Activated CD8-positive, alpha-beta memory T cell treated with anti-CD3 and anti-CD28 coated beads for 48 hours (primary cell): ENCODE results near the gene STUB1.

Source experiments
- DNase-seq, 3 experiments: peaks; one replicate each; pipeline ENCODE4 v3.0.0-alpha.2; 2020; ENCODE audit warnings: low read depth in 2 of 3, low spot score in 2 of 3

Gene STUB1

DNA sequence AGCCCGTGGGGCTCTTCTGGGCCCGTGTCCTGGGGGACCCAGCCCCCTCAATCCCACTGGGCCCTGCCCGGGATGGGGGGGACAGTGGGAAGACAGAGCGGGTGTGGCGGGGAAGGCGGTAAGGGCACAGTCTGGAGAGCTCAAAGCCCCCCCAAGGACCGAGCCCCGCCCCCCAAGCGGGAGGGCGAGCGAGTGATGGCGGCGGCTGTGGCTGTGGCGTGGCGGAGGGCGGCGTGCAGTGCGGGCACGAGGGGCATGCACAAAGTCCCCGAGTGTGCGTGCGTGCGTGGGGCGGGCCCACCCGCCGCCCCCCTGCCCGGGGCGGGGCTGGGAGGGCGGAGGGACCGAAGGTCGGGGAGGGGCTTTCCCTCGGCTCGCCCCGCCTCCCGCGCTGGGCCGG lies 13.6 kb downstream of the STUB1 start:
- DNase-seq = no peak

DNA sequence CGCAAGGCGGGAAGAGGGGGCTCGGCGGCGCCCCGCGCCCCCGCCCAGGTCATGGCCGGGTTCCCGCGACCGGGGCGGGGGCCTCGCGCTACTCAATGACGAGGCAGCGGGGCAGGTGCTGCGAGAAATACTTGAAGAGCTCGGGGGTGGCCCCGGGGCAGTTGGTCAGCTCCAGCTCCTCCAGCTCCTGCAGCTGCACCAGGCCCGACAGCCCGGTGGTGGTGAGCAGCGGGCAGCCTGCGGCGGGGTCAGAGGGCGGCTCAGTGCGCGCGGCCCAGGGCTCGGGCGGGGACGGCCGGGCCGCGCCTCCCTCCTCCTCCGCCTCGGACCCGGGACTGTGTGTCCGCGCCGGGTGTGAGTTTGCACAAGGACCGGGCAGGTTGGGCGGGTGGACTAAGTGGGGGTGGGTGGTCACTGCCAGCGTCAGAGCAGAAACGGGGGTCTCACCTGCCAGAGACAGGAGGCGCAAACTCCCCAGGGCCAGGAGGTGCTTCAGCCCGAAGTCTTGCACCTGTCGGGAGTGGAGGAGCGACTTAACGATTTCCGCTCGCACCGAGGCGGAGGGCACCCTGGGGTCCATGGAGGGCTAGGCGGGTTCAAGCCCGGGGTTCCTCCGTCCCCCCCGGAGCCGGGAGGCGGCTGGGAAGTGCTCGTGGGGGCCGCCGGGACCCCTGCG lies 14.1 kb downstream of the STUB1 start:
- no peak for DNase-seq

DNA sequence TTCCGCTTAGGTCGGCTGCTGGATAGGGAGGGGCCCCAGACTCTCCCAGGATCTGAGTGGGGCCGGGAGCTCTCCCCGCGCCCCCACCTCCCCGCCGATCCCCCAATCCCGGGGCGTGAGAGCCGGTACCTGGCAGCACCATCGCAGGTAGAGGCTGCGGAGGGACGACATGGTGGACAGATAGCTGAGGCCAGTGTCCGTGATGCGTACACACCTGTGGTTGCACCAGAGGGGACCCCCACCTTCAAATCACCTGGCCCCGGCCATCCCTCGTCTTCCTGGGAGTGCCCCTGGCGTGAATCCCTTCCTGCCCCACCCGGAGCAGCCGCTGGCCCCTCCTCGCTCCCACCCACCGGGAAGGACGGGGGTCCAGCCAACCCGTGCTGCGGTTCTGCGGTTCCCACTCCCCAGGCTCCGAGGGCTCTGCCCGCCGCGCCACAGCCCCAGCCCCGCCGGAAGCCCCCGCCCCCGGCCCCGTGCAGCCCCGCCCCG lies 14.7 kb downstream of the STUB1 start:
- no peak for DNase-seq

DNA sequence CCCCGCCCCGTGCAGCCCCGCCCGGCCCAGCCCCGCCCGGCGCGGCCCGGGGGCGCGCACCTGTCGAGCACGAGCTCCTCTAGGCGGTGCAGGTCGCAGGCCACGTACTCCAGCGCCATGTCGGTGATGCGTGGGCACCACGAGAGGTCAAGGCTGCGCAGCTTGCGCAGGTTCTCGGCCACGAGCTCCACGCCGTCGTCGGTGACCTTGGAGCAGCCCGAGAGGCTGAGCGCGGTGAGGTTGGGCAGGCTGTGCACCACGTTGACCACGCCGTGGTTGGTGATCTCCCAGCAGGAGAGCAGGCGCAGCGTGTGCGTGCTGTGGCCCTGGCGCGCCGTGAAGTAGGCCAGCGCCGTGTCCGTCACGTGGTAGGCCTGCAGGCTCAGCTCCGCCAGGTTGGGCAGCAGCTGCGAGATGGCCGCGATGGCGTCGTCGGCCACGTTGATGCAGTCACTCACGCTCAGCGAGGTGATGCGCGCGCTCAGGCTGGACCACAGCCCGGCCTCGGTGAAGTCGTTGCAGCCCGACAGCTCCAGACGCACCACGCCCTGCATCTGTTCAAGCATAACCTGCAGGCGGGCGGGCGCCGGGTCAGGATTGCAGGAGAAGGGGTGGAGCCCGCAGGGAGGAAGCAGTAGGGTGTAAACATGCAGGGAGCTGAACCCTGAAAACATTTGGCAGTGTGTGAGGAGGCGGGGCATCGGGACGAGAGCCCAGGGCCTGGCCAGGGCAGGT lies 15.3 kb downstream of the STUB1 start:
- no peak for DNase-seq

DNA sequence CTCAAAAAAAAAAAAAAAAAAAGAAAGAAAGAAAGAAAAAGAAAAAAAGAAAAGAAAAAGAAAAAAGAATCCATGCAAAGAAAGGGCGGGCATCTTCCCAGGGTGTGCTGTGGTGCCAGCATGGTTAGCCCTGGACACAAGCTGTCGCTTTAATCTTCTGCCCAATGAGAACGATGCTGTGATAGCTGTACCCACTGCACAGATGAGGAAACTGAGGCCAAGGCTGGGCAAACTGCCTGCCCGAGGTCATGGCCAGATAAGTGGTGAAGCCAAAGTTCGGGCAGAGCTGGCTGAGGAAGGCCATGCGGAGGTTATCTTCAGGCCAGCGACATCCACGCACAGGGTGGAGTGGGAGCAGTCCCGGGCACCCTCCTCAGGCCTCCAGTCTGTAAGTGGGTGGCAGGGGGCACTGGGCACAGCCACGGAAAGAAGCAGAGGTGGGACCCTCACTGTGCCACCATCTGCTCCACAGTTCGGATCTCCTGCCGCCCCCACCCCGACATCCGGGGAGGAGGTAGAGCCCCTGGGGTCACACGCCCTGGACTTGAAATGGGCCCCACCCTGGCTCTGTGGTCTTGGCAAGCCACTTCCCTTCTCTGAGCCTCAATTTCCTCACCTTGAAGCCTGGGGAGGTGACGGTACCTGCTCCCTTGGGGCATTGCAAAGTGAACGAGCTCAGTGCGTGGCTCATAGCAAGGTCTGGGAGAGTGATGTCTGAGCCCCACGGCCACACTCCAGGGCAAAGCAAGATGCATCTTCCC lies 18.9 kb downstream of the STUB1 start:
- DNase-seq = no peak

DNA sequence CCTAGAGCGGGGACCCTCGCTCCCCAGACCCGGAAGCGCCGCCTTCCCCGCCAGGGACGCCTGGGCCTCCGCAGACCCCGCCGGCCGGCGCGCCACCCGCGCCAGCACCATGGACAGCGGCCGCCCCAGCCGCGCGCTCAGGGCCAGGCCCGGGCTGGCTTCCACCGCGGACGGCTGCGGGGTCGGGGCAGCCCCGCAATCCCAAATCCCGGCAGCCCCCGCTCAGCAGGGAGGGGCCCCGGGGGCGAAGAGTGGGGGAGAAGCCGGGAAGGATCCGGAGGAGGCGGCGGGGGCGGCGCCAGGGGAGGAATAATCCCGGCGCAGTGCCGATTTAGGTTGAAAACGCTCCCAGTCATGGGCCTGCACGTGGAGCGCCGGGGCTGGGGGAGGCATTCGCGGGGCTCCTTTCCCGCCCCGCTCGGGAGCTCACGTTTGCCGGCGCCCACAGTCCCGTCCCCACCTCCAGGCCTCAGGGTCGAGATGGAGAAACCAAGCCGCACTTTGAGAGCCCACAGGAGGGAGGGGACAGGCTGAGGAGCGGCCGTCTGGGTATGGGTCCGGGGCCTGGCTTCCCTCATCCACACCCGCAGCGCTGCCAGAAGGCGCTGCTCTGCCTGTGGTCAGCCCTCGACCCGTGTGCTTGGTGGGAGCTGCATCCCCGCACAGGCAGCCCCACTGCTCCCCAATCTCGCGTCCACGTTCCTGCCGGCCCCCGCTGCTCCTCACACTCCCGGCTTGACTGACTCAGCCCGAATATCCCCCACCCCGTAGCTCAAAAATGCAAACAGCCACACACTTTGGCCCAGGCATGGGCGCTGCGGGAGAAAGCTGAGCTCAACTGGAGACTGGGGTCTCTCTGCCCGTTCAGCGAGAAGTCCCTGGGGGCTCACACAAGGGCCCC lies 20.7 kb downstream of the STUB1 start:
- no peak for DNase-seq

DNA sequence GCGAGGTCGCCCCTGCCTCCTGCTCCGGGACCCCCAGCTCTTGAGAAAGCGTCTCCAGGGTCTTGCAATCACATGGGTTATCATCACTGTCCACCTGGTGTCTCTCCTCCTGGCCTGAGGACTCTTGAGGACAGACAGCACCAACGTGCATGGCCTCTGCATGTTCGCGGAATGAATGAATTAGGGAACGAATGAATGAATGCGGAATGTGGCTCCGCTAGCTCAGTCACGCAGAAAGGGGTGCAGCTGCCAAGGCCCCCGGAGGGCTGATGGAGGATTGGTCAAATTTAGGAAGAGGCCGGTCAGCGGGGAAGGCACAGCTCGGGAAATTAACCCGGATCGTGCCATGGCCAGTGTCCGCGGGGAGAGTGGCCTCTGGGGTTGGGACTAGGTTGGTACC lies 22.1 kb downstream of the STUB1 start:
- no peak for DNase-seq

DNA sequence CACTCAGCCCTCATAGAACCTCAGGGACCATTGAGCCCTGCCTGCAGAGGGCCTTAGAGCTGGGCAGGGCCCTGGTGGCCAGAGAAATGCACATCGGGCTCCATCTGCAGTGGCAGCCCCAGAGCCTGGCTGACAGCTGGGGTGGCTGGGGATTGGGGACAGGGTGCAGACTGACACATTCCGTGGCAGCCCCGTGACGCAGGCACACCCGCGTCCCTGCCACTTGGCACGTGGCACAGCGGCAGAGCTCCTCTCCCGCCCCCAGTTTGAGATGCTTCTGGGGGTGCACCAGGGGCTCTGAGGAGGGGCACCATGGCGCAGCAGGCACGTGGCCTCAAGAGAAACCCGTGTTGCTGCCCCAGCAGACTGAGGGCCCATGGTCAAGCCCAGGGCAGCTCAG lies 23.2 kb downstream of the STUB1 start:
- DNase-seq = no peak

DNA sequence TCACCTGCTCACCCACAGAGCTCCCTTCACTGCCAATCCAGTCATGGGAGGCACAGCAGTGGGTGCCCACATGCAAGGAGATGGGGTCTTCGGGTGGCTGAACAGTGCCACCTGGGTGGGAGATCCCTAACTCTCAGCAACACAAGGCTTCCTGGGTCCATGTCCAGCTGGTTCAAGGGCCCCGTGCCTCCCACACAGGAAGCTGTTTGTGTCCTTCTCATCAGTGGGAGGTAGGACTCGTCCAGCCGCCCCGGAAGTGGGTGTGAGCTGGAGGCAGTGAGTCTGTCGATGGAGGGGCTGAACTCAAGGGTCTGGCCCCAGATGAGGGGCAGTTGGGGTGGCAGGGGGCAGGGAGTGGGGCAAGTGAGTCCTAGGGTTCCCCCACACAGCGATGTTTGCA lies 23.8 kb downstream of the STUB1 start:
- DNase-seq = no peak

DNA sequence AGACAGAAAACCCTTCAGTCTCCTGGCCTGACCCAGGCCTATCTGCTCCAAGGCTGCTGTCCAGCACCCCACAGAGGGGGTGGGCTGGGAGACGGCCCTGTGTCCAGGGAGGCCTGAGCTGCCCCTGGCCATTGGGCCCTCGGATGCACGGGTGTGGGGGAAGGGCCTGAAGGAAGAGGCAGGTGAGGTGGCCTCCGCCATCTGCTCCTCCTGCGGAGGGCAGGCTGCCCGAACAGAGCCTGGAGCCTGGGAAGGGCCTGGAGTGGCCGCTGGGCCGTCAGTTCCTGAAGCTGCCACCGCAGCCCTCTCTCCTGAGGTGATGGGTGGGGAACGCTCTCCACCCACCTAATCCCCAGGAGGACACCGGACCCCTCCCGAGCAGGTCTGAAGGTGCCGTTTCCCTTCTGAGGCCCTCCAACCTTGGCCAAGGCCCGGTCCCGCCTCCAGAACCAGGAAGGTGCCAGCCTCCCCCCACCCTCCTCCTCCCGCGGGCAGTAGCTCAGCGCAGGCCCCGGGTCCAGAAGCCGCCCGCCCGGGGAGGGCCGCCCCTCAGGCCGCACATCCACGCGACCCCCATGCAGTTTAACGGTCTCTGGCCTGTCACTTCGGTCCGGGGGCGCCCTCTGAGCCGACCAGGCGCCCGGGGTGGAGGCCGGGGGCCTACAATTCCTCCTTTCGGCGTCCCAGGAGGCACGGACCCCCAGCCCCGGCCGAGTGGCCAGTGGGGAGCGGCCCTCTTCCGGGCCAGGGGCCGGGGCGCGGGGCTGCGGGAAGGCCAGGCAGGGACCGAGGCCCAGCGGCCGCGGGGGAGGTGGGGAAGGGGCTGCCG lies 24.6 kb downstream of the STUB1 start:
- no peak for DNase-seq

DNA sequence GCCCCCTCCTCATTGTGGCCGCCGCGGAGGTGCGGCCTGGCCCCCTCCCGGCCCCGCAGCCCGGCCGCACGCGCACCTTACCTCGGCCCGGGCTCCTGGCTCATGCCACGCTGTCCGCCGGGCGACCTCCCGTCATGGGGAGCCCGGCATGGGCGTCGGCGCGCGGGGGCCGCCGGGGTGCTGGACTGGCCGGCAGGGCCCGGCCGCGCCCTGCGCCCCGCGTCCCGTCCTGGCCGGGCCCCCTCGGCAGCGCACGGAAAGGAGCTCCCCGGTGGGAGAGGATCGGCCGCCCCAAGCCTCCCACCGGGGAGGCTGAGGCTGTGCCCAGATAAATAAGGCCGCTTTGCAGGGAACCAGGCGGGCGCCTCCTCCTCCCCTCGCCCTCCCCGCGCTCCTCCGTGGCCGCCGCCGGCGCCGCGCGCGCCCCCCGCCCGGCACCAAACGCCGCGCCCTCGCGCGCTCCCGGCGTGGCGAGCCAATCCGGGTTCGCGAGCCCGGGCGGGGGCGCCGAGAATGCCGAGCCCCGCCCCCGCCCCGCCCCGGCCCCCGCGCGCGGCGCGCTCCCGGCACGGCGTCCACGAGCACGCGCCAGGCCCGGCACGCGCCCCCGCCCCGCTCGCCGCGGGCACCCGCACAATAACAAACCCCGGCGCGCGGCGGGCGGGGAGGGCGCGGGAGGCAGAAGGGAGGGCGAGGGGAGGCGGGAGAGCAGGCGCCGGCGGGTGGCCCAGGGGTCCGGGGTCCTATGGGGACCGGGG lies 25.4 kb downstream of the STUB1 start, which contains the start of gene FBXL16:
FBXL16 (minus strand) TSS at position 371 of the 758 bp plus-strand sequence. CDS start 8,396 bp downstream, outside the sequence.
- no peak for DNase-seq

DNA sequence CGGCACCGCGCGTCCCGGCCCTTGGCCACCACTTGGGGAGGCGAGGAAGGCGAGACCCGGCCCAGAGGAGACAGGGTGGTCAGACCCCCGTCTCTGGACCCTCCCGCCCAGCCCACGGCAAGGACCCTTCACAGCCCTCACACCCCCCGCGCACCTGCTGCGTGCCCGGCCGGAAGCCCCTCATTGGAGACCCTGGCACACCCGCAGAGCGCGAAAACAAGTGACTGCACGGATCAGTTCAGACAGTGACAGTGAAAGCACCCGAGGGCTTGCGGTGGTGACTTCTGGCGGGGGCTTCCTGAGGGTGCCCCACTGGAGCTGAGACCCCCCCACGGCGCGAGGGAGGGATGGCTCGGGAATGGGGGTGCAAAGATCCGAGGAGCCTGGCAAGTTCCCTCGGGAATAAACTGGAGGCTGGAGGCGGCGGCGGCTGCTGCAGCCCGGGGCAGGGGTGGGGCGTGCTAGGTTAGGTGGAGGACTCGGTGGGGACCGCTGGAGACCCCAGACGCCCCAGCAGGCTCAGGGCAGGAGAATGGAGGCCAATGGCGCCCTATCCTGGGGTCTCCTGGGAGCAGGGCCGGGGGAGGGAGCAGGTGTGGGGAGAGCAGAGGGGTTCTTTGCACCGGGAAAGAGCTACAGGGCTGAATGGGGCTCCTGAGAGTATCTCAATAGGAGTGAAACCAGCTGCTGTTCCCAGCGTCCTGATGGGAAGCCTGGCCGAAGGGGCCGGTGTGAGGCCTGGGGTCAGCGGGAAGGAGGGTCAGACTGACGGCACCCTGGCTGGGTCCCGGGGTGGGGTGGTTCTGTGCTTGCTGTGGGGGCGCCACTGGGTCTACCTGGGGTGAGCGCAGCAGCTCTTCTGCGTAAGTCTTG lies 26.2 kb downstream of the STUB1 start:
- DNase-seq = no peak

DNA sequence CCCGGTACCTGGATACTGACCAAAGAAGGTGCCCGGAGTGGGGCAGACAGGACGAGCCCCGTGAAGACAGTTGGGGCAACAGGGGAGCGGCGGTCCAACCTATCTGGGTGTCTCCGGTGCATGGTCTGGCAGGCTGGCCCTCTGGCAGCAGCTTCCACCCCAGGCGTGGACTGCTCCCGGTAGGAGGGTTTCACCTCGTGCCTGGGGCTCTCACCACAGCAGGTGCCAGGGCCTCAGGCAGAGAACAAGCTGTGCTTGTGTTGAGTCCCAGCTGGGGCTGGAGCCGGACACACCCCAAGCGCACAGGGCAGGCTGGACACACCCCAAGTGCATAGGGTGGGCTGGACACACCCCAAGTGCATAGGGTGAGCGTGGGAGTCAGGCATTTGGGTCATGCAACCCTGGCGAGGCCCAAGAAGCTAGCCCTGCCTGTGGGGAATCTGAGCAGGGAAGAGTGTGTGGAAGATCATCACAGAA lies 26.9 kb downstream of the STUB1 start:
- no peak for DNase-seq

DNA sequence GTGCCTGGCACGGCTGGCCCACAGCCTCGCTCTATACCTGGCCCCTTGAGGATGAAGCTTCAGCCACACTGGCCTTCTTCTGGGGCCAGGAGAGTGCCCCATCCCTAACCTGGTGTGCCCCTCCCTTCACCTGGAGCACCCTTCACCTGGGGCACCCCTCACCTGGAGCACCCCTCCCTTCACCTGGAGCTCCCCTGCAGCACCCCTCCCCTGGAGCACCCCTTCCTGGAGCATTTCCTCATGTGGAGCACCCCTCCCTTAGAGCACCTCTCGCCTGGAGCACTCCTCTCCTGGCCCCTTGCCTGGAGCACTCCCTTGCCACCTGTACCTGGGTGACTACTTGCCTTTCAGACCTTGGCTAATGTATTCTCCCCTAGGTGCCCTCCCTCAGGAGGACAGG lies 27.8 kb downstream of the STUB1 start:
- no peak for DNase-seq

DNA sequence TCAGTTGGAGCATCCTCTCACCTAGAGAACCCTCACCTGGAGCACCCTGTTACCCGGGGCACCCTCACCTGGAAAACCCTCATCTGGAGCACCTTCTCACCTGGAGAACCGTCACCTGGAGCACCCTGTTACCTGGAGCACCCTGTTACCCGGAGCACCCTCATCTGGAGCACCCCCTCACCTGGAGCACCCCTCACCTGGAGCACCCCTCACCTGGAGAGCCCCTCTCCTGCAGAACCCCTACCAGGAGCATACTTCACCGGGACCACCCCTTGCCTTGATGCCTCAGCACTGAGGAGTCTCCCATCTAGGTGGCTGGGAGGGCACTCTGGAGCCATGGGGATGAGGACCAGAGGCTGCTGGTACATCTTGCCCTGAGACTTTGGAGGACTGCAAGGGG lies 28.7 kb downstream of the STUB1 start:
- no peak for DNase-seq

DNA sequence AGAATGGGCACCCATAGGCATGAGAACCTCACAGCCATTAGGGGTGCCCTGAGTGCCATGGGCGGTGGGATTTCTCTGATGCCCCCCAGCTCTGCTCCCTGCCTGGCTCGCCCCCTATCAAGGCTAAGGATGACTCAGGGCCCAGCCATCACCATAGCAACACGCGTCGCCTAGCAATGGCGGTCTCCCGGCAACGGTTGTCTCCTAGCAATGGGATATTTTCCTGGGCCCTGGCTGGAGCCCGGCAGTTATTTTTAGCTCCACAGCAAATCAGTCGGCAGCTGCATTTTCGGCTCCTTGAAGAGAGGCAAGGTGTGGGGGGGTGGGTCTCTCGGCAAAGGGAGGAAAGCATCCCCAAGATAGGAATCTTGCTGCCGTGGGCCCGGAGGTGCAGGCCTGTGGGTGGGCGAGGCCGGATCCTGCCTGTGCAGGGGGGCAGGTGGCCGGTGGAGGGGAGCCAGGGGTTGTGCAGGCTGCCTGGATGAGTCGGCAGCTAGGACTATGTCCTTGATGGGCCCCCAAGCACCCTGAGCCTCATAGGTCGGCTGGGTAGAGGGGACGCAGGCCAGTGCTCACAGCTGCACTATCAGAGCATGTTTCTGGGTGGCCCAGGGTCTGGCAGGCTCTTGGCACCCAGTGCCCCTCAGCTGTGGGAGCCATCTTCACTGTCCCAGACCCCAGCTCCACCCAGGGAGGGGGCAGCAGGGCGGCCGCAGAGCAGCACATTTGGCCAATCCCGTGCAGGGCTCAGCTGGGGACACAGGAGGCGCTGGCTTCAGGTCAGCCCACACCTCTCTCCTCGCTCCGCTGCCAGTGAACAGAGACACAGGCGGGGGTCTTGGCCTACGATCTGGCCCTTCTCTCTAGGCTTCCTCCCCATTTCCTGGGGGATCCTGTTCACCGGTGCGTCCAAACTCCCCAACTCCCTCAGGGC lies 29.6 kb downstream of the STUB1 start:
- no peak for DNase-seq

DNA sequence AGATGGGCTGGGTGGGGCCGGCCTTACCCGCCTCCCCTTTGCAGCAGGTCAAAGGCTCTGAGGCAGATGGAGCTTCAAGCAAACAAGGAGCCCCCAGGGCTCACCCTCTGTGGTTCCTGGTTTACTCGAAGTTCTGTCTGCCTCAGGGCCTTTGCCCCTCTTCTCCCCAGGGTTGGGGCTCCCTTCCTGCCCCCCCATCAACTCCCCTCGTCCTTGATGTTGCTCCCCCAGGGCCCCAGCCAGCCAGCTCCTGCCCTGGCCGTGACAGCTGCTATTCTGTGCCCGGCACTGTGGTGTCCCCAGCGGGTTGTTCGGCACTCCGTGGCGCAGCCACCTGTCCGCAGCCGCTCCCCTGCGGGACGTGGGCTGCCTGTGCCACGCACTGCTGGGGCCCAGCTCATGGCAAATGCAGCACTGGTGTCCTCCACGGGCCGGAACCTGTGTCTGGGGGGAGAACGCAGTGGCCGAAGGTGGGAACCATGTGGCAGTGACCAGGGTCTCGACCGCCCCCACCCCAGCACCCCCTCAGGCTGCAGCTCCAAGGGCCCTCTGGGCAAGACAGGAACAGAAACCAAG lies 30.4 kb downstream of the STUB1 start:
- DNase-seq = no peak
